ENCODE results near the gene TRIM49B. TPM values are rescaled to one million over a fixed set of nuclear protein-coding genes. Genes with fewer than 3 reads are reported as not detected.
"Not testable (repeated sequence)": the region's sequence is repeated elsewhere in the genome, so short reads cannot be mapped to it uniquely, and the experiment has no call there.

TRIM49B gene, protein sequence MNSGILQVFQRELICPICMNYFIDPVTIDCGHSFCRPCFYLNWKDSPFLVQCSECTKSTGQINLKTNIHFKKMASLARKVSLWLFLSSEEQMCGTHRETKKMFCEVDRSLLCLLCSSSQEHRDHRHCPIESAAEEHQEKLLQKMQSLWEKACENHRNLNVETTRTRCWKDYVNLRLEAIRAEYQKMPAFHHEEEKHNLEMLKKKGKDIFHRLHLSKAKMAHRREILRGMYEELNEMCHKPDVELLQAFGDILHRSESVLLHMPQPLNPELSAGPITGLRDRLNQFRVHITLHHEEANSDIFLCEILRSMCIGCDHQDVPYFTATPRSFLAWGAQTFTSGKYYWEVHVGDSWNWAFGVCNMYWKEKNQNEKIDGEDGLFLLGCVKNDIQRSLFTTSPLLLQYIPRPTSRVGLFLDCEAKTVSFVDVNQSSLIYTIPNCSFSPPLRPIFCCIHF
- total RNA-seq = not detected

DNA sequence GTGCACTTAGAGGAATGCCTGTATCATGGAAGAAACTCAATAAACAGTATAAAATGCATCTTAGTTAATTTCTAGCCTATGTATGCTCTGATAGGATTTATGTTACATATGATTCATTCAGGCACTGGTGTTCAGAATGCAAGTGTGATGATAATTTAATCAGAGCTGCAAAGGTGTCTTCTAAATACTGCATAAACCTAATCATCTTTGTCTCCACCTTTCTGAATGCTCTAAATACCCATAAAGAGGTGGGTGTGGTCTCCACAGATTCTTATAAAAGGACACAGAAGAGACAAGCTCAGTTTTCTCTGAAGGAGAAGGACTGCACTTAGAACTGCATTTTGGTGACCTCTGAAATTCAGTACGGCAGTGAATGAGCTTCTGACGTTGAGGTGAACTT lies at the start of gene TRIM49B:
TRIM49B (plus strand) TSS at position 301 of the 400 bp plus-strand sequence. CDS start 2,777 bp downstream, outside the sequence.
- not testable (repeated sequence) for H3K27me3 ChIP-seq (ENCODE audit: control insufficient read depth in 3 of 3, insufficient read depth in 3 of 3, low read length in 3 of 3); H3K4me3 ChIP-seq (ENCODE audit: low read length in 3 of 3); H3K27ac ChIP-seq (ENCODE audit: low read depth, low read length); H3K9me3 ChIP-seq (ENCODE audit: control insufficient read depth in 3 of 3, low read length in 3 of 3); H3K36me3 ChIP-seq (ENCODE audit: control insufficient read depth in 3 of 3, insufficient read depth in 3 of 3, low read length in 3 of 3); H3K4me1 ChIP-seq (ENCODE audit: control insufficient read depth in 3 of 3, insufficient read depth in 3 of 3, low read length in 3 of 3); H3K9ac ChIP-seq (ENCODE audit: low read depth in 1 of 3, low read length in 3 of 3)

- H3K4me1 ChIP-seq (ENCODE audit: control insufficient read depth in 3 of 3, insufficient read depth in 3 of 3, low read length in 3 of 3); H3K27me3 ChIP-seq (ENCODE audit: control insufficient read depth in 3 of 3, insufficient read depth in 3 of 3, low read length in 3 of 3); H3K36me3 ChIP-seq (ENCODE audit: control insufficient read depth in 3 of 3, insufficient read depth in 3 of 3, low read length in 3 of 3); H3K4me3 ChIP-seq (ENCODE audit: low read length in 3 of 3); H3K27ac ChIP-seq (ENCODE audit: low read depth, low read length); H3K9ac ChIP-seq (ENCODE audit: low read depth in 1 of 3, low read length in 3 of 3); H3K9me3 ChIP-seq (ENCODE audit: control insufficient read depth in 3 of 3, low read length in 3 of 3): not testable (repeated sequence)
Observed at GRCh38 chr11:48983785-48984184, 44.8 kb upstream of the TRIM49B start, which contains the start of gene TRIM51G. Gene TRIM51G, minus strand, starts transcription at chr11:48983885. Its CDS starts 2,190 bp downstream, at chr11:48981695.

GRCh38 chr11:49048229-49048628 lies 19.6 kb downstream of the TRIM49B start:
- H3K9ac ChIP-seq (ENCODE audit: low read depth in 1 of 3, low read length in 3 of 3); H3K27ac ChIP-seq (ENCODE audit: low read depth, low read length); H3K4me3 ChIP-seq (ENCODE audit: low read length in 3 of 3); H3K36me3 ChIP-seq (ENCODE audit: control insufficient read depth in 3 of 3, insufficient read depth in 3 of 3, low read length in 3 of 3); H3K4me1 ChIP-seq (ENCODE audit: control insufficient read depth in 3 of 3, insufficient read depth in 3 of 3, low read length in 3 of 3); H3K9me3 ChIP-seq (ENCODE audit: control insufficient read depth in 3 of 3, low read length in 3 of 3); H3K27me3 ChIP-seq (ENCODE audit: control insufficient read depth in 3 of 3, insufficient read depth in 3 of 3, low read length in 3 of 3): not testable (repeated sequence)

- H3K9me3 ChIP-seq (ENCODE audit: control insufficient read depth in 3 of 3, low read length in 3 of 3); H3K27me3 ChIP-seq (ENCODE audit: control insufficient read depth in 3 of 3, insufficient read depth in 3 of 3, low read length in 3 of 3); H3K4me3 ChIP-seq (ENCODE audit: low read length in 3 of 3): not testable (repeated sequence)
Observed at GRCh38 chr11:49049821-49050220, 21.2 kb downstream of the TRIM49B start.

GRCh38 chr11:49059012-49059411 lies 30.4 kb downstream of the TRIM49B start, which contains the start of gene TRIM64C:
Gene TRIM64C, minus strand, starts transcription at chr11:49059112. Its CDS starts 0 bp downstream, at chr11:49059112.
- not testable (repeated sequence) for H3K9me3 ChIP-seq (ENCODE audit: control insufficient read depth in 3 of 3, low read length in 3 of 3); H3K27me3 ChIP-seq (ENCODE audit: control insufficient read depth in 3 of 3, insufficient read depth in 3 of 3, low read length in 3 of 3); H3K9ac ChIP-seq (ENCODE audit: low read depth in 1 of 3, low read length in 3 of 3); H3K27ac ChIP-seq (ENCODE audit: low read depth, low read length); H3K36me3 ChIP-seq (ENCODE audit: control insufficient read depth in 3 of 3, insufficient read depth in 3 of 3, low read length in 3 of 3); H3K4me1 ChIP-seq (ENCODE audit: control insufficient read depth in 3 of 3, insufficient read depth in 3 of 3, low read length in 3 of 3); H3K4me3 ChIP-seq (ENCODE audit: low read length in 3 of 3)

More at GRCh38 chr11:49049821-49050220, 21.2 kb downstream of the TRIM49B start:
- not testable (repeated sequence) for H3K4me1 ChIP-seq (ENCODE audit: control insufficient read depth in 3 of 3, insufficient read depth in 3 of 3, low read length in 3 of 3); H3K9ac ChIP-seq (ENCODE audit: low read depth in 1 of 3, low read length in 3 of 3); H3K36me3 ChIP-seq (ENCODE audit: control insufficient read depth in 3 of 3, insufficient read depth in 3 of 3, low read length in 3 of 3); H3K27ac ChIP-seq (ENCODE audit: low read depth, low read length)

DNA sequence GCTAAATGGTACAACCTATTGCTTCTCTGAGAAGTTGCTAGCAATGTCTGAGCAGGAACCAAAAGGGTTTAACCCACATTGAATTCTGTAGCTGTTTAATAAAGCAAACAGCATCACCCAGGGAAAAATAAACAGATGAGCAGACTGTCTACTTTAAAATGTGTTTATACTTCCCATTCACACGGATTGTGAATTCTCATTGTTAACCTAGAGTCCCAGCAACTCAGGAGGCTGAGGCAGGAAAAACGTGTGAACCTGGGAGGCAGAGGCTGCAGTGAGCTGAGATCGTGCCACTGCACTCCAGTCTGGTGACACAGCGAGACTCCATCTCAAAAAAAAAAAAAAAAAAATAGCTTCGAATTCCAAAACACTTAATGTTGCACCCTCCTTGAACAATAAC lies 41.3 kb downstream of the TRIM49B start:
- not testable (repeated sequence) for H3K9me3 ChIP-seq (ENCODE audit: control insufficient read depth in 3 of 3, low read length in 3 of 3); H3K4me3 ChIP-seq (ENCODE audit: low read length in 3 of 3); H3K36me3 ChIP-seq (ENCODE audit: control insufficient read depth in 3 of 3, insufficient read depth in 3 of 3, low read length in 3 of 3); H3K27ac ChIP-seq (ENCODE audit: low read depth, low read length); H3K27me3 ChIP-seq (ENCODE audit: control insufficient read depth in 3 of 3, insufficient read depth in 3 of 3, low read length in 3 of 3); H3K9ac ChIP-seq (ENCODE audit: low read depth in 1 of 3, low read length in 3 of 3); H3K4me1 ChIP-seq (ENCODE audit: control insufficient read depth in 3 of 3, insufficient read depth in 3 of 3, low read length in 3 of 3)

Small RNA genes within 50 kb of the gene (small RNA-seq; reads per million reads assigned to genes)
- gene AC084851.1 = not detected

Other genes starting within 250 kb of the TRIM49B start
- not detected for gene TRIM51G, start 44.9 kb upstream of the TRIM49B start, total RNA-seq
- not detected for gene TRIM64C, start 30.3 kb downstream of the TRIM49B start, total RNA-seq
- gene FOLH1, start 179.8 kb downstream of the TRIM49B start, total RNA-seq = 1.6 TPM